Gastrocnemius medialis (tissue), 4 donors: ENCODE measurements around the gene CCM2.

Experiments
- CTCF ChIP-seq, 5 experiments: fragments of 450-650 bp in 3 of 5; fragments of 200-600 bp in 2 of 5; sonication (generic) in 2 of 5; IDR thresholded peaks in 4 of 5; conservative IDR thresholded peaks in 1 of 5; 1 replicate in 4 of 5; 2 replicates in 1 of 5; pipeline ENCODE4 v1.5.1; 2016 to 2019; ENCODE audit warnings: antibody characterized with exemption in 5 of 5, mild to moderate bottlenecking in 3 of 5, moderate library complexity in 3 of 5
- POLR2A ChIP-seq, 2 donors: fragments of 450-650 bp; IDR thresholded peaks; one replicate each; pipeline ENCODE4 v1.6.1; 2017; ENCODE audit warnings: antibody characterized with exemption in 2 of 2, mild to moderate bottlenecking in 2 of 2, moderate library complexity in 2 of 2

- TF ChIP-seq CTCF (IDR thresholded peaks at IDR 0.05 in 4 of 5, conservative IDR thresholded peaks at IDR 0.05 in 1 of 5) (no peak), POLR2A (IDR thresholded peaks at IDR 0.05) (no peak)
These were observed 60.3 kb downstream of the CCM2 start for GRCh38 chr7:45060295-45060694.
